HL-60/S4 treated with retinoic acid at 250 ng/mL for 4 days and 3 days (cell line): ENCODE measurements around the gene GPX6.
"Not testable (repeated sequence)": the region's sequence is repeated elsewhere in the genome, so short reads cannot be mapped to it uniquely, and the experiment has no call there.

Experiments
- in situ Hi-C: fragments of 300-500 bp; cut with MboI; formaldehyde crosslinking; loops from 2 replicates; pipeline ENCODE4 v1.7.0; 2022; ENCODE audit warnings: low sequenced_read_pairs

The GPX6 gene

GRCh38 chr6:28525496-28526039 is 10.0 kb upstream of the GPX6 start, which contains the start of gene GPX5:
TSS of gene GPX5 (plus strand) at chr6:28525881. CDS start at chr6:28526014, 133 bp downstream.
- in situ Hi-C loops, result no loop called here

- in situ Hi-C loops, result no loop called here
Measured at GRCh38 chr6:28523241-28523622, 7.6 kb upstream of the GPX6 start.

- in situ Hi-C loops, result no loop called here
Measured at GRCh38 chr6:28522594-28523240, 7.1 kb upstream of the GPX6 start.

GRCh38 chr6:28517964-28518363 is 2.4 kb upstream of the GPX6 start:
- in situ Hi-C loops, result no loop called here

- in situ Hi-C loops, result not testable (repeated sequence)
Measured at GRCh38 chr6:28512387-28512786, 3.2 kb downstream of the GPX6 start.

- in situ Hi-C loops, result no loop called here
Measured at GRCh38 chr6:28511628-28512300, 3.8 kb downstream of the GPX6 start.

GRCh38 chr6:28506807-28507475 is 8.7 kb downstream of the GPX6 start:
- in situ Hi-C loops, result no loop called here

- in situ Hi-C loops, result no loop called here
Measured at GRCh38 chr6:28505733-28506132, 9.9 kb downstream of the GPX6 start.

- in situ Hi-C loops, result not testable (repeated sequence)
Measured at GRCh38 chr6:28502709-28503305, 12.8 kb downstream of the GPX6 start.

- in situ Hi-C loops, result not testable (repeated sequence)
Measured at GRCh38 chr6:28502136-28502535, 13.5 kb downstream of the GPX6 start.

- in situ Hi-C loops, result no loop called here
Measured at GRCh38 chr6:28501259-28501658, 14.3 kb downstream of the GPX6 start.

- in situ Hi-C loops, result no loop called here
Measured at GRCh38 chr6:28497893-28498292, 17.7 kb downstream of the GPX6 start.

GRCh38 chr6:28497306-28497705 is 18.3 kb downstream of the GPX6 start:
- in situ Hi-C loops, result no loop called here

- in situ Hi-C loops, result no loop called here
Measured at GRCh38 chr6:28496099-28496779, 19.4 kb downstream of the GPX6 start.

- in situ Hi-C loops, result no loop called here
Measured at GRCh38 chr6:28491984-28492317, 23.6 kb downstream of the GPX6 start.

- in situ Hi-C loops, result no loop called here
Measured at GRCh38 chr6:28490205-28490890, 25.2 kb downstream of the GPX6 start.

- in situ Hi-C loops, result no loop called here
Measured at GRCh38 chr6:28489366-28490204, 26.0 kb downstream of the GPX6 start.

GRCh38 chr6:28488916-28489365 is 26.7 kb downstream of the GPX6 start:
- in situ Hi-C loops, result no loop called here

- in situ Hi-C loops, result no loop called here
Measured at GRCh38 chr6:28486988-28487742, 28.4 kb downstream of the GPX6 start.
